Psoas muscle (tissue), 8 donors: ENCODE measurements around the gene GPC6. TPM values are rescaled to one million over a fixed set of nuclear protein-coding genes. Genes with fewer than 3 reads are reported as not detected.

Experiments used
- ATAC-seq, 4 donors: fragments of 200-7000 bp; cut with Tn5 transposase; one replicate each; pipeline ENCODE4 v1.9.1; 2020; ENCODE audit warnings: moderate library complexity in 3 of 4, mild to moderate bottlenecking in 2 of 4
- DNase-seq, 2 donors: peaks; one replicate each; pipeline ENCODE4 v3.0.0-alpha.2; 2020
- H3K27ac ChIP-seq: fragments of 200-600 bp; one replicate; pipeline ENCODE4 v1.8.0; 2022
- H3K27me3 ChIP-seq, 3 donors: fragments of 200-600 bp in 1 of 3; one replicate each; pipeline versions ENCODE4 v1.6.1 to v1.8.0; 2013 to 2022; ENCODE audit warnings: low read length in 2 of 3, mild to moderate bottlenecking in 2 of 3, moderate library complexity in 1 of 3; ENCODE audit not compliant: insufficient read depth in 3 of 3
- H3K36me3 ChIP-seq, 2 donors: fragments of 200-600 bp in 1 of 2; one replicate each; pipeline versions ENCODE4 v1.6.1 to v1.8.0; 2013 to 2022; ENCODE audit warnings: low read depth in 1 of 2, mild to moderate bottlenecking in 1 of 2, moderate library complexity in 1 of 2; ENCODE audit not compliant: insufficient read depth in 1 of 2
- H3K4me1 ChIP-seq: fragments of 200-600 bp; one replicate; pipeline ENCODE4 v1.8.0; 2022
- H3K4me3 ChIP-seq: fragments of 200-600 bp; one replicate; pipeline ENCODE4 v1.8.0; 2022; ENCODE audit warnings: mild to moderate bottlenecking
- H3K9me3 ChIP-seq: fragments of 200-600 bp; one replicate; pipeline ENCODE4 v1.8.0; 2022
- WGBS, 3 donors: extraction: QIAGEN DNeasy Blood & Tissue Kit; methylation state at CpG; one replicate each; pipeline versions ENCODE4 v1.1.6 to v1.1.7; 2013; 5-methylcytosine and 5-hydroxymethylcytosine counted together
- intact Hi-C, 2 donors: fragments of 100-400 bp; cut with DNase I; formaldehyde crosslinking; loops; one replicate each; pipeline versions ENCODE4 v1.11.0 to v1.14.2; 2022
- polyA plus RNA-seq, 3 donors: library from polyadenylated mRNA; stranded (reverse); fragments of 200-250 nt; gene quantifications; one replicate each; pipeline ENCODE4 v1.2.3, GENCODE V29; 2013
- total RNA-seq, 4 donors: library from RNA; stranded (reverse); fragmentation: NEBNext Ultra II Directional in 2 of 4; extraction: Animal tissue kit (Norgen Biotek cat#: 25700) in 2 of 4; gene quantifications; one replicate each; pipeline versions ENCODE4 v1.2.1 to v1.2.4, GENCODE V29; 2021 to 2023
- TF ChIP-seq, protein P1 (sequence below): fragments of 200-600 bp; IDR thresholded peaks from one replicate; pipeline ENCODE4 v1.8.0; 2022; ENCODE audit warnings: antibody characterized with exemption
- donor health status: healthy with polysubstance abuse.
- donor health status: DM: no; HTN: no; CAD: no; lungs with moderate emphysema.
- donor health status: Bipolar disorder and iron deficiency.
- donor health status: healthy.
- donor health status: DM: yes; HTN: yes; CAD: no.
- donor health status: DM: no; HTN: no; CAD: no.
- donor health status: DM: no; HTN: no; CAD: no.
- donor health status: DM: yes; HTN: yes; CAD: no.

The GPC6 gene
- total and polyA plus RNA-seq, 7 donors = 0.07 to 3.7 (median 0.57) TPM

- ATAC-seq (no peak), DNase-seq (no peak)
- TF ChIP-seq, protein P1, sequence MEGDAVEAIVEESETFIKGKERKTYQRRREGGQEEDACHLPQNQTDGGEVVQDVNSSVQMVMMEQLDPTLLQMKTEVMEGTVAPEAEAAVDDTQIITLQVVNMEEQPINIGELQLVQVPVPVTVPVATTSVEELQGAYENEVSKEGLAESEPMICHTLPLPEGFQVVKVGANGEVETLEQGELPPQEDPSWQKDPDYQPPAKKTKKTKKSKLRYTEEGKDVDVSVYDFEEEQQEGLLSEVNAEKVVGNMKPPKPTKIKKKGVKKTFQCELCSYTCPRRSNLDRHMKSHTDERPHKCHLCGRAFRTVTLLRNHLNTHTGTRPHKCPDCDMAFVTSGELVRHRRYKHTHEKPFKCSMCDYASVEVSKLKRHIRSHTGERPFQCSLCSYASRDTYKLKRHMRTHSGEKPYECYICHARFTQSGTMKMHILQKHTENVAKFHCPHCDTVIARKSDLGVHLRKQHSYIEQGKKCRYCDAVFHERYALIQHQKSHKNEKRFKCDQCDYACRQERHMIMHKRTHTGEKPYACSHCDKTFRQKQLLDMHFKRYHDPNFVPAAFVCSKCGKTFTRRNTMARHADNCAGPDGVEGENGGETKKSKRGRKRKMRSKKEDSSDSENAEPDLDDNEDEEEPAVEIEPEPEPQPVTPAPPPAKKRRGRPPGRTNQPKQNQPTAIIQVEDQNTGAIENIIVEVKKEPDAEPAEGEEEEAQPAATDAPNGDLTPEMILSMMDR = no peak
- intact Hi-C loops = no loop called here
- Histone ChIP-seq H3K27ac (no peak overlapping the region), H3K4me3 (no peak overlapping the region), H3K4me1 (no peaks in the 10 kb centered on the region), H3K9me3 (no peaks in the 10 kb centered on the region), H3K36me3 (no peaks in the 10 kb centered on the region), H3K27me3 (no peaks in the 10 kb centered on the region)
Observed at GRCh38 chr13:93259527-93260080, 33.0 kb downstream of the GPC6 start.

GRCh38 chr13:93260591-93260990 is 34.0 kb downstream of the GPC6 start:
- Histone ChIP-seq H3K27ac (no peak overlapping the region), H3K27me3 (no peaks in the 10 kb centered on the region), H3K4me1 (no peaks in the 10 kb centered on the region), H3K36me3 (no peaks in the 10 kb centered on the region), H3K9me3 (no peaks in the 10 kb centered on the region), H3K4me3 (no peak overlapping the region)
- no peak for DNase-seq
- intact Hi-C loops = no loop called here
- 69 to 82% (median 76%) methylated on average over 1 of the region's 1 CpG for WGBS, 3 donors
- TF ChIP-seq, protein P1 = no peak
- ATAC-seq = no peak

DNA sequence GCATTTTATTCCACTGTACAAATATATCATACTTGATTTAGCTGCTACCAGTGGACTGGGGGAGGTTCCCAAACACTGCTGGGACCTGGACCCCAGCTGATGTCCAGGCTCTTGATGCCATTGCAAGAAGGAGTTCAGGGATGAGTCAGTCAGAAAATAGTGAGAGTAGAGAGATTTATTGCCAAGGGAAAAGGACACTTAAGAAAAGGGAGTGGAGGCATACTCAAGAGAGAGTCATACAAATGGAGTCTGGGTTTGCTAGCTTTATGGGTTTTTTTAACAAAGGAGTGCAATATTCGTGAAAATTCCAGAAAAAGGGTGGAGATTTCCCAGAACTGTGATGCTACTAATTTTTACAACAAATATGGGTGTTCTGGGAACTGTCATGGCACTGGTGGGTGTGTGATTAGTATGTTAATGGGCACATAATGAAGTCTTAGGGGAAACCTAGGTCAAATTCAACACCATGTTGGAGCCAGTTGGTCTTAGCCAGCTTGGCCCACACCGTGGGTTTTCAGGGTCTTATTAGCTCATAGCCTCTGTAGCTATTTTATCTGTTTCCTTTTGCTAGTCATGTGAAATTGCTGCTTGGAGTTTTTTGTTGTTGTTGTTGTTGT is 36.2 kb downstream of the GPC6 start:
- no peak overlapping the region for H3K4me3 ChIP-seq

DNA sequence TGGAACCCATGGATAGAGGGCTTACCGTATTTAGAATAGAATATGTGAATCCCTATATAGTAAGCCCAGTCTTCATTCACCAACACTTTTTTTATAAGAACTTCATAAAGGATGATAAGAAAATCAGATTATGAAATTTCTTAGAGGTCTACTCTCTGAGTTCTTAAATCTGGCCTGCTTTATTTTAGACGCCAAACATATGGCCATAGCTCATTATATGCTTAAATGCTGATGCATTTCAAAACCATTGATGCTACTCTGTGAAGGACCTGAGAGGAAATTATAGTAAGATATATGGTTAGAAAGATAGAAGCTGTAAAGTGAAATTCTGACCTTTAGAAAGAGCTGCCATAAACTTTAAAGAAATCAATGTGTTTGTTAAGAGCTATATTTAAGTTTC is 38.3 kb downstream of the GPC6 start:
- WGBS, 3 donors = 96 to 99% (median 98%) methylated on average over 2 of the region's 2 CpGs
- Histone ChIP-seq H3K27ac (no peak overlapping the region), H3K27me3 (no peaks in the 10 kb centered on the region), H3K4me1 (no peaks in the 10 kb centered on the region), H3K4me3 (no peak overlapping the region), H3K9me3 (no peaks in the 10 kb centered on the region), H3K36me3 (no peaks in the 10 kb centered on the region)
- TF ChIP-seq, protein P1 = no peak
- intact Hi-C loops = no loop called here
- no peak for DNase-seq
- ATAC-seq = no peak

More for the DNA sequence above, 36.2 kb downstream of the GPC6 start:
- Histone ChIP-seq H3K4me1 (no peaks in the 10 kb centered on the region), H3K36me3 (no peaks in the 10 kb centered on the region), H3K9me3 (no peaks in the 10 kb centered on the region), H3K27ac (no peak overlapping the region), H3K27me3 (no peaks in the 10 kb centered on the region)
- intact Hi-C loops = no loop called here
- no peak for ATAC-seq
- DNase-seq = no peak
- WGBS, 3 donors = 48 to 80% (median 58%) methylated on average over 2 of the region's 2 CpGs
- TF ChIP-seq, protein P1 = no peak

DNA sequence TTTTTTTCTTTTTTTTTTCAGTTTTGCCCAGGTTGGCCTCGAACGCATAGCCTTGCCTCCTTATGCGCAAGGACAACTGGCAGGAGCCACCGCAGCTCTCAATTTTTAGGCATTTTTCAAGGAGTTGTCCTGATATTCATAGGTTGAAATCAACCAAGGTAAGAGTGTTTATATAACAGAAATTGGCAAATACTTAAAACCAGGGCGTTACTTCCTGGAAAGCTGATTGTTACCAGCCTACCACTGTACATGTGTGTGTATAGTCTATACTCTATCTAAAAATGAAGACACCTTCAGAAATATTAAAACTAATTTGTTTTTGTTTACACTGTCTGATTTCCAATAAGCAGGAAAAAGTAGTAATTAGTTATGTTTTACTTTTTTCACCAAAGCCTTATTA is 39.2 kb downstream of the GPC6 start:
- WGBS, 3 donors = 78 to 93% (median 86%) methylated on average over 5 of the region's 5 CpGs
- Histone ChIP-seq H3K4me3 (no peak overlapping the region), H3K4me1 (no peaks in the 10 kb centered on the region), H3K27ac (no peak overlapping the region), H3K36me3 (no peaks in the 10 kb centered on the region), H3K27me3 (no peaks in the 10 kb centered on the region), H3K9me3 (no peaks in the 10 kb centered on the region)
- no peak for ATAC-seq
- intact Hi-C loops = no loop called here
- no peak for DNase-seq
- TF ChIP-seq, protein P1 = no peak
